ENCODE data around the gene NUDT11.

DNA sequence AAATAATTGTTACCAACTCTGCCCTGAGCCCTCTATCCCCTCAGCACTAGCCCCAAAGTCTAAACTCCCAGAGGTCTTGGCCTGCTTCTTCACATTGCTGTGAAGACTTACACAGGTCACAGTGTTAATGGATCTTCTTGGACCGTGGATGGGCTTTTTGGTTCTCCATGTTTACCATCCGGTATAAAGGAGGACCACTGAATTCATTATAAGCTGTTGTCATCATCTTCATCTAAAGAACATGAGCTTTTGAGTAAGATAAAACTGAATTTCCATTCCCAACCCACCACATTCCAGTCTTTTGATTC, 8.5 kb downstream of the NUDT11 start:
- TF ChIP-seq EZH2phosphoT487 (IDR thresholded peaks at IDR 0.05; ENCODE audit: insufficient read depth, low read depth): no peak
- no peak for TF ChIP-seq EZH2 (IDR thresholded peaks at IDR 0.05; ENCODE audit: insufficient read depth, poor library complexity, severe bottlenecking)

Measured in GM23248 (cell line).